WTC11 (cell line): ENCODE data around the gene ARSB.

Experiments used
- ATF2 ChIP-seq: sonication (generic); formaldehyde crosslinking; IDR thresholded peaks from 2 replicates; pipeline ENCODE4 v1.8.1; 2022; ENCODE audit warnings: low read depth, missing genetic modification reagents, borderline replicate concordance
- CTCF ChIP-seq: fragments of 200-600 bp; IDR thresholded peaks from 2 replicates; pipeline ENCODE4 v1.8.0; 2022; ENCODE audit warnings: antibody characterized with exemption
- FOXJ3 ChIP-seq: sonication (generic); formaldehyde crosslinking; IDR thresholded peaks from 2 replicates; pipeline ENCODE4 v1.9.0; 2021; ENCODE audit warnings: missing genetic modification reagents, mild to moderate bottlenecking, borderline replicate concordance
- FOXP4 ChIP-seq: sonication (generic); formaldehyde crosslinking; IDR thresholded peaks from 2 replicates; pipeline ENCODE4 v1.8.0; 2022; ENCODE audit warnings: mild to moderate bottlenecking, missing genetic modification reagents
- IRF1 ChIP-seq: sonication (generic); formaldehyde crosslinking; IDR thresholded peaks from 2 replicates; pipeline ENCODE4 v1.8.0; 2023; ENCODE audit warnings: missing genetic modification reagents
- MAX ChIP-seq: sonication (generic); formaldehyde crosslinking; IDR thresholded peaks from 2 replicates; pipeline ENCODE4 v1.8.0; 2022; ENCODE audit warnings: mild to moderate bottlenecking, missing genetic modification reagents
- NR3C1 ChIP-seq: sonication (generic); formaldehyde crosslinking; conservative IDR thresholded peaks from 2 replicates; pipeline ENCODE4 v1.8.1; 2023; ENCODE audit warnings: low read depth, mild to moderate bottlenecking, missing genetic modification reagents
- PRDM15 ChIP-seq: sonication (generic); formaldehyde crosslinking; IDR thresholded peaks from 2 replicates; pipeline ENCODE4 v1.8.0; 2022; ENCODE audit warnings: missing genetic modification reagents
- SP1 ChIP-seq: sonication (generic); formaldehyde crosslinking; conservative IDR thresholded peaks from 2 replicates; pipeline ENCODE4 v1.8.1; 2022; ENCODE audit warnings: missing genetic modification reagents
- TEAD4 ChIP-seq: sonication (generic); formaldehyde crosslinking; IDR thresholded peaks from 2 replicates; pipeline ENCODE4 v1.8.0; 2022; ENCODE audit warnings: mild to moderate bottlenecking, missing genetic modification reagents
- TP53 ChIP-seq: sonication (generic); formaldehyde crosslinking; IDR thresholded peaks from 2 replicates; pipeline ENCODE4 v1.8.1; 2023; ENCODE audit warnings: mild to moderate bottlenecking, missing genetic modification reagents
- USF2 ChIP-seq: sonication (generic); formaldehyde crosslinking; IDR thresholded peaks from 2 replicates; pipeline ENCODE4 v1.8.1; 2023; ENCODE audit warnings: mild to moderate bottlenecking, missing genetic modification reagents, moderate library complexity
- ZNF416 ChIP-seq: fragments of 250-450 bp; sonication (Bioruptor Pico); IDR thresholded peaks from 2 replicates; pipeline ENCODE4 v1.9.0; 2021; ENCODE audit warnings: mild to moderate bottlenecking, inconsistent platforms
- ZSCAN18 ChIP-seq: fragments of 250-450 bp; sonication (Bioruptor Pico); IDR thresholded peaks from 2 replicates; pipeline ENCODE4 v2.1.2; 2022; ENCODE audit warnings: mild to moderate bottlenecking, moderate library complexity

- no peak for TF ChIP-seq CTCF
- TF ChIP-seq TP53 (CRISPR knock-in tag) = no peak
- no peak for TF ChIP-seq SP1 (CRISPR knock-in tag)
- no peak for TF ChIP-seq NR3C1 (CRISPR knock-in tag)
- no peak for TF ChIP-seq FOXJ3 (CRISPR knock-in tag)
- no peak for TF ChIP-seq ATF2
- TF ChIP-seq USF2 (CRISPR knock-in tag) = no peak
- TF ChIP-seq TEAD4 = no peak
- no peak for TF ChIP-seq MAX (CRISPR knock-in tag)
- TF ChIP-seq IRF1 = no peak
- TF ChIP-seq ZSCAN18 (CRISPR knock-in tag) = no peak
- no peak for TF ChIP-seq FOXP4 (CRISPR knock-in tag)
- no peak for TF ChIP-seq PRDM15 (CRISPR knock-in tag)
- TF ChIP-seq ZNF416 (CRISPR knock-in tag) = no peak
These were observed 146.4 kb downstream of the ARSB start for GRCh38 chr5:78838753-78839152.
